ENCODE results near the gene CD200R1.
"Not testable (repeated sequence)": the region's sequence is repeated elsewhere in the genome, so short reads cannot be mapped to it uniquely, and the experiment has no call there.

Gene CD200R1

GRCh38 chr3:112973325-112974177 is 1.4 kb downstream of the CD200R1 start:
- DNase-seq, result peak; percentile 53

GRCh38 chr3:112972158-112972557 is 2.7 kb downstream of the CD200R1 start:
- DNase-seq, result no peak

GRCh38 chr3:112967828-112968227 is 7.1 kb downstream of the CD200R1 start:
- DNase-seq, result no peak

- DNase-seq, result no peak
Observed at GRCh38 chr3:112967425-112967824, 7.5 kb downstream of the CD200R1 start.

- no peak for DNase-seq
Observed at GRCh38 chr3:112966633-112967032, 8.3 kb downstream of the CD200R1 start.

- no peak for DNase-seq
Observed at GRCh38 chr3:112965656-112966055, 9.2 kb downstream of the CD200R1 start.

- no peak for DNase-seq
Observed at GRCh38 chr3:112963683-112964082, 11.2 kb downstream of the CD200R1 start.

GRCh38 chr3:112958811-112959560 is 15.9 kb downstream of the CD200R1 start:
- no peak for DNase-seq

- no peak for DNase-seq
Observed at GRCh38 chr3:112956351-112956750, 18.6 kb downstream of the CD200R1 start.

GRCh38 chr3:112948346-112948838 is 26.5 kb downstream of the CD200R1 start:
- DNase-seq, result no peak

- DNase-seq, result no peak
Observed at GRCh38 chr3:112931736-112932521, 43.0 kb downstream of the CD200R1 start.

GRCh38 chr3:112930771-112931170 is 44.1 kb downstream of the CD200R1 start:
- no peak for DNase-seq

GRCh38 chr3:112925969-112926368 is 48.9 kb downstream of the CD200R1 start:
- DNase-seq, result no peak

GRCh38 chr3:112925560-112925959 is 49.3 kb downstream of the CD200R1 start:
- no peak for DNase-seq

GRCh38 chr3:112919541-112919940 is 55.4 kb downstream of the CD200R1 start:
- not testable (repeated sequence) for DNase-seq

- no peak for DNase-seq
Observed at GRCh38 chr3:112908252-112908651, 66.7 kb downstream of the CD200R1 start.

GRCh38 chr3:112904786-112905185 is 70.1 kb downstream of the CD200R1 start:
- DNase-seq, result no peak

- no peak for DNase-seq
Observed at GRCh38 chr3:112900113-112900512, 74.8 kb downstream of the CD200R1 start.

- DNase-seq, result no peak
Observed at GRCh38 chr3:112897791-112898190, 77.1 kb downstream of the CD200R1 start.

- DNase-seq, result no peak
Observed at GRCh38 chr3:112894258-112894657, 80.6 kb downstream of the CD200R1 start.

GRCh38 chr3:112889357-112889756 is 85.5 kb downstream of the CD200R1 start:
- no peak for DNase-seq

GRCh38 chr3:112888381-112889085 is 86.4 kb downstream of the CD200R1 start:
- no peak for DNase-seq

Measured in activated T-cell treated with anti-CD3 and anti-CD28 coated beads for 4 hours (primary cell).